SH-SY5Y (cell line): Measurements from ENCODE around the gene ZNF185.

ENCODE experiments used
- GATA2 ChIP-seq: IDR thresholded peaks from 2 replicates; pipeline ENCODE4 v1.6.1; 2011; ENCODE audit warnings: mild to moderate bottlenecking, low read depth, low read length
- GATA3 ChIP-seq: IDR thresholded peaks from 2 replicates; pipeline ENCODE4 v1.6.1; 2011; ENCODE audit warnings: low read depth, mild to moderate bottlenecking, low read length, moderate library complexity

ZNF185 gene

DNA sequence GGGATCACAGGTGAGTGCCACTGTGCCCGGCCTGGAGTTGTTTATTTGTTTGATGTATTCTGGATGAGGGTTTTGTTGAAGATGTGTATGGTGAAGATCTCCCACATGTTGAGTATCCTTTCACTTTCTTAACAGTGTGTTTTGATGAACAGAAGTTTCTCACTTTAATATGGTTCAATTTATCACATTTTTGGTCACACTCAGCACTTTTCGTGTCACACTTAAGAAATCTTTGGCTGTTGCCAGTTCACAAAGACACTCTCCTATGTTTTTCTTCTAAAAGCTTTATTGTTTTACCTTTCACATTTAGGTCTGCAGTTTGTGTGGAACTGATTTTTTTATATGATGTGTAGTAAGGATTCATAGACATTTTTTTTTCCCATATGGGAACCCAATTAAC is 16.6 kb upstream of the ZNF185 start:
- TF ChIP-seq GATA2 = no peak

- TF ChIP-seq GATA3 = no peak
Observed at GRCh38 chrX:152884171-152884570, 13.7 kb upstream of the ZNF185 start.

DNA sequence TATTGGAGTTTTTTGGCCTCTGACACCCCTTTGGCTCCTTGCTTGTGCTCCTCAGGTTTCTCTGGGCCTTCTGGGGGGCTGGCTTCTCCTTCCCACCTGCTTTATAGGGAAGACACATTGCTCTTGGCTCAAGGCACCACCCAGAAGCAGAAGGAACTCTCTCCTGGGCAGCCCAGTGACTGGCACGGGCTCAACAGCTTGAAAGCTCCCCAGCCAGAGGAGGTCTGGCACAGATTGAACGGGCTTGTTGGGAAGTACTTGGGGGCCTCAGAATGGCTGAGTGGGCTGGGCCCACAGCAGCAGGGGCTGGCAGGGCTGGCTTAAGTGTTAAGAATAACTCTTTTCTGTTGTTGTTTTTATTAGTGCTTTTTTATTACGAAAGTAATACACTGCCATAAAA is 11.2 kb upstream of the ZNF185 start:
- TF ChIP-seq GATA3 (no peak), GATA2 (no peak)

DNA sequence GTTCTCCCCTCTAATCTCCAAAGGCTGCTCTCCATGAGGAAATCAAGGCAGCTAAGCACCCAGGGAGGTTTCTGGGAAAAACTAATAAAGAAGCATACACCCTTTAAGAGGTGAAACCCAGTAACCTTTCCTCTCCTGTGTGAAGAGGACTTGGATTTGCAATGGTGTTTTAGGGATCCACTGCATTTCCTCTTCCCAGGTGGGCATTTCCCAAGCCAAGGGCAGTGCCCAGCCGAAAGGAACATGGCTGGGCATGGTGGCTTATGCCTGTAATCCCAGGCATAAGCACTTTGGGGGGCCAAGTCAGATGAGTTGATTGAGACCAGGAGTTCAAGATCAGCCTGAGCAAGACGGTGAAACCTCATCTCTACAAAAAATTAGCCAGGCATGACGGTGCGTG is 5.4 kb upstream of the ZNF185 start:
- no peak for TF ChIP-seq GATA2
- no peak for TF ChIP-seq GATA3

- no peak for TF ChIP-seq GATA3
- no peak for TF ChIP-seq GATA2
Observed at GRCh38 chrX:152892999-152893891, 4.6 kb upstream of the ZNF185 start.

DNA sequence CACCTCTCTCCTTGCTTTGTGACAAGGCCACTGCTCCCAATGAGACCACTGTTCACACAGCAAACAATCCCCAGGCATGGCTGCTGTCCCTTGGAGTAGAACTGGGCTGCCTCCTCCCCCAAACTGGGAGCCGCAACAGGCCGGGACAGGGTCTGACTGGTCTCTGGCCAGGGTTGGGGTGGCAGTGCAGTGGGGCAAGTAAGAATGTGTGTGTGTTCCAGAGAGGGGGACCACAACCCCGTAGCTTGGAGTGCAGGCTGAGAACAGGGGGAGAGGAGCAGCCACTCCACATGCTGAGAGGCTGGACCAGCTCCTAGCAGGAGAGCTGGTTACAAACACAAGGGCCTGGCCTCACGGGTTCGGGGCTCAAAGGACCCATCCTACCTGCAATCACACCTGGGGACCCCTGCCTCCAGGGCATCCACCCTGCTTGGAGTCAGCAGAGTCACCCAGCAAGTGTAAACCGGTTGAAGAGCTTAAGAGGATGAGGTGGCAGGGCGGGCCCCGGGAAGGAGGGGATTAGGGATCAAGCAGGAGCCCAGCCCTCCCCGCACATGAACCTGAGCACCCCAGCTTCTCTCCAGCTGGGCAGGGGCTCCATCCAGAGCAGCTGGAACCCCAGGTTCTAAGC is 3.8 kb upstream of the ZNF185 start:
- no peak for TF ChIP-seq GATA3
- TF ChIP-seq GATA2 = no peak

- TF ChIP-seq GATA2 (no peak), GATA3 (no peak)
Observed at GRCh38 chrX:152895121-152895520, 2.7 kb upstream of the ZNF185 start.

DNA sequence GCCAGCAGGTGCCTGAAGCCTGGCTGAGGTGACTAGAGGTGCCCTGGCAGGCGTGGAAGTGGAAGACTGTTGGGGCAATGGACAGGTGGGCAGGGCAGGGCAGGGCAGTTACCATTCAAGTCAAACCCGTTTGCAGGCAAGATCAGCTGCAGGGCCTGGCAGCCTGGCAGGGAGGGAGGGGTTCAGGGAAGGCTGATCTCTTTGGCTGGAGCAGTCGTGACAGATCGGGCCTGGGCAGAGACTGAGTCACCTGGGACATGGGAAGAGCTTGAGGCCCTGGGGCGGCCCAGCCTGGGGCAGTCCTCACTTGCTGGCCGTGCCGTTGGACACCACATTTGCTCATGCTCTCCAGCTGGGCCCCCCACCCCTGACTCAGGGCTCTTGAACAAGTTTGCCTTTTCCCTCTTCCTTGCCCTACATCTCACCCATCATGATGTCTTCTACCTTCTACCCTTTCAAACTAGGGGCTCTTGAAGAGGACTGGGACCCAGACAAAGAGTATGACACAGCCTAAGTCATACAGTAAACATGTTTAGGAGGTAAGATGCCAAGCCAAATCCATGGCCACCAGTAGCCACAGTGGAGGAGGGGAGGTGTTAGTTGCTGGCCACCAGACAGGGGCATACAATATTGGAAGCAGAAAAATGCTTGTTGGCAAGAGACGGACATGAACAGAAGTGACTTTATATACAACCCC is 2.0 kb upstream of the ZNF185 start:
- TF ChIP-seq GATA3 (no peak), GATA2 (no peak)

DNA sequence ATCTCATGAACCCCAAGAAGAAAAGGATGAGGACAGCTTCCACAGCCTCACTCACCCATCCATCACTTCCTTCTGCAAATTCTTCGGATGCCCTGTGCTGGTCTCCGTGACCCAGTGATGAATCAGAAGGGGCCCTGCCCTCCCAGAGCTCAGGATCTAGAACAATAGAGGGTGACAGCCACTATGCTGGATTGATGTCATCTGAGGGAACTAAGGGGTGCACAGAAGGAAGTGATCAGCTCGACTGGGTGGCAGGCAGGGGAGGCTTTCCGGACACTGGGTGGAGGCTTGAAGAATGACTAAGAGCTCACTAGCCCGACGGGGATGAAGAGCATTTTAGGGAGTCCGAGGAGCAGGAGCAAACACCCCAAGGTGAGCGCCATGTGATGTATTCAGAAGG is 1.4 kb upstream of the ZNF185 start:
- TF ChIP-seq GATA3 = no peak
- no peak for TF ChIP-seq GATA2

DNA sequence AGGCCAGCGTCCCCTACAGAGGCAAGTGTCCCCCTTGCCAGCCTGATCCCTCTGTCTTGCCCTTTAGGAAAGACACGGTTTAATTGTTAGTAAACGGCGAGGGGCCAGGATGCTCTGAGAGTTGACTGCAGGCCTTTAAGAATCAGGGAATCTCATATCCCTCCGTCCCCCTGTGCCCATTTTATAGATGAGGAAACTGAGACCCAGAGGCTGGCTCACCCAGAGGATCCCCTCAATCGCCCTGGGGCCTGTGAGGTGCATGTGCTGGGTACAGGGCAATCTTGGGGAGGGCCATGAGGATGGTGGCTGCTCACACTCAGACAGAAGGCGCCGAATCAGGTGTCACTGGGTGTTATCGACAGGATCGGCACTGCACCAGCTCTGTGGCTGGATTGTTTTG is 575 bp downstream of the ZNF185 start:
- TF ChIP-seq GATA3 (no peak), GATA2 (no peak)

DNA sequence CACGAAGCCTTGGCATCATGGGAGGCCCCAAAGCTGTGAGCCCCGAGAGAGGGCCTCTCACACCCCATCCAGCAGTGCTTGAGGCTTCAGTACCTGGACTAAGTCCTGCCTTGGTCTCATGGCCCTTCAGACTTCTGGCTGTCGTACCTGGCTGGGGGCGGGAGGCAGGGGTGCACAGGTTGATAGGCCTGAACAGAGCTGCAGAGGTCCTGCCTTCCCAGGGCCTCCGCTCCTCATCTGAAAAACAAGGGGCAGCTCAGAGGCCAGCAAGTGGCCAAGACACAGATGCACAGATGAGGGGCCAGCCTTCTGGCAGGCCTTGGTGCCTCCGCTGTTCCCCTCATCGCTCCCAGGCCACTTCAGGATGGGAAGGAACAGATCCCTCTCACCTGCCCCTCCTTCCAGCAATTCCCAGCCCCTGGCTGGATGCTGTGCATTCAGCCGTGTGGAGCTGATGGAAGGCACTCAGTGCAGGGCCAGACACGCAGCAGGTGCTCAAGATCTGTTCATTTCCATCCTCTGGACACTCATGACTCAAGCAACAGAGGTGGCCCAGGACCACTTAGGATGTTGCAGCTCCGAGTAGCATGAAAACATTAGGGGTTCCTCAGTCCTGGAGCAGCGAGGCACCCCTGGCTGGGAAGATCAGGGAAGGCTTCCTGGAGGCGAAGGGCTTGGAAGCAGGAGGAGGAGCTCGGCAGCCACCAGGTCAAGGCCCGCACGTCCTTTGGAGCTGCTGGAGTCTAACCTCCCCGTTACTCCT is 1.4 kb downstream of the ZNF185 start:
- TF ChIP-seq GATA2 (no peak), GATA3 (no peak)

DNA sequence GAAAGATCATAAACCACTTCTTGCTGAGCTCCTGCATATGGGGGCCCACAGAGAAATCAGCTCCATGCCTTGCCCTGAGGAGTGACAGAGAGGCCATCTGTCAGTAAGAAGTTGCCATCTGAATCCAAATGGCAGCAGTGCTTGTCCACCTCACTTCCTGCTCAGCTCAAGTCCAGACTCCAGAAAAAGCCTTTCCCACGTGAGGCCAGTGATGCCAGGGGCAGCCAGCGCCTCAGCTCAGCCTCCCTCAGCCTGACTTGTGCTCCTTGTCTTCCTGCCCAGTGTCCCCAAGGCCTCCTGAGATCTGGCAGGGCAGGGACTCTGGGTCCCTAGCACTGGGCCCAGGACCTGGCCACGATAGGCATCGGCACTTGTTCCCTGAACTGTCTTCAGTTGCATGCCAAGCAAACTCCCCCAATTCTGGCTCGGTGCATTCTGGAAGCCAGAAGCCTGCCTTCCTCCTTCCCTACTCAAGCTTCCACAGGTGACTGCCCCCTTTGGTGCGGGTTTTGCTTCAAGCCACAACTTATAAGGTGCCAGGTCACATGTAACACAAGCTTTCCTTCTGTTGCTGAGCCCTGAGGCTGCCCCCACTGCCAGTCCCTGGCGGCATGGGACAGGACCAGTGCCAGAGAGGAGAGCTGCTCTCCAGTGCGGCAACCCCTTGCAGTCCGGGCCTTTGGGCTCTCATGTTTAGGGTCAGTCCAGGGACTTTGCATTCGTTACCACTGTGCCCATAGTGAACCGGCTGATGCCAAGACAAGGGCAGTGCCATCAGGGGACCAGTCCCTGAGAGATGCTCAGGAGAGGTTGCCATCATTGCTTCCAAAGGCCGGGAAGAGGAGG is 2.2 kb downstream of the ZNF185 start:
- TF ChIP-seq GATA2 (no peak), GATA3 (no peak)

DNA sequence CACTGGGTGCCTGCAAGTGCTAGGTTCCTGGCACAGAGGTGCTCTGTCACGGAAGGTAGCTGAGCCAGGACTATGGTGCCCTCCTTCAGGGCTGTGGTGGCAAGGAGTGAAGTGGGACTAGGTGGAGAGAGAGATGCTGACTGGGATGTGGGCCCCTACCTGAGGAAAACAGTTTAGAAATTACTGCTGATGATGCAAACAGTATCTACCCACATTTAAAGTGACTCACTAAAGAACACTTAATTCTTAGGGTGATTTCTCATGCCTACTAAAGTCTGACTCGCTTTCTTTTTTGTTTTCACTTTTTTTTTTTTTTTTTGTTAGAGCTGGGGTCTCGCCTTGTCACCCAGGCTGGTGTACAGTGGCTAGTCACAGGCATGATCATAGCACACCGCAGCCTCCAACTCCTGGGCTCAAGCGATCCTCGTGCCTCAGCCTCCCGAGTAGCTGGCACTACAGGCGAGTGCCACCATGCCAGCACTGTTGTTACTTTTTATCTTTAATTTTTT is 3.1 kb downstream of the ZNF185 start:
- no peak for TF ChIP-seq GATA3
- TF ChIP-seq GATA2 = no peak
